Activated naive CD4-positive, alpha-beta T cell treated with Interleukin-2 at 50 U/mL for 16 hours (primary cell): ENCODE data around the gene RIOX2.
"Not testable (repeated sequence)": the region's sequence is repeated elsewhere in the genome, so short reads cannot be mapped to it uniquely, and the experiment has no call there.

Source experiments
- DNase-seq: peaks from one replicate; pipeline ENCODE4 v3.0.0-alpha.2; 2020

RIOX2 gene

DNA sequence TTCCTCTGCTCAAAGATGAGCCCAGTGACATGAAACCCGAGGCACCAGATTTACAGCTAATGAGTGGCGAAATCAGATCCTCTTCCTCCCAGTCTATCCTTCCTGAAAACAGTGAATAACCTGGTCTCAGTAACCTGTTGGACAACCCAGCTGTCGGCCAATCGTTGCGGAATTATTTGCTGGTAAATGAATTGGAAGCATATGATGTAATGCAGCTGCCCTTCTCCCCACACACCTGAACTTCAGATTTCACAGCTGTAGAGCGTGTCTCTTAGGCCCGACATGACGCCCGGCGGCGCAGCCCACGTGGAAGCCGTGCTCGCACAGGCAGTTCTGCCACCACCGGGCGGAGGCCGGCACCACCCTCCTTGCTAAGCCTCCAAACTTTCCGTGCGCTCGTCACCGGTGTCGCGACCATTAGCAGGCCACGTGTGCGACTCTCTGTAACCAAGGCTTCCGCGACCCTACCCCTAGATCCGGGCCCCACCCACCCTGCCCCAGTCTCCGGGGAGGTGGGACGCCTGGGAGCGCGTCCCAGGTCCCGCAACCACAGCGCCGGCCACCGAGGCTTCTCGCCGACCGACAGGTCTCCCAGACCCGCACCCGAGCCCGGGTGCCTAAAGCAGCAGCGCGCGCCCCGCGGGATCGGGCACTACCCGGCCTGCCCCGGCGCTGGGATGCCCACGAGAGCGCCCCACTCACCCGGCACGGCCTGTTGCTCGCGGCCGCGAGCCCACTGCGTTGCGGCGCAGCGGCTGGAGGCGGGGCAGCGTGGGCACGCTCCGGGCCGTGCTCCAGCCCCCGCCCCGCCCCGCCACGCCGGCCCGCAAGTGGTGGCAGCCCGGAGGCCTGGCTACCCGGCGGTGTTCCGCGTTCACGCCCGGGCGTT is at the start of gene RIOX2:
Gene RIOX2, minus strand, starts transcription at position 753 of the 889 bp plus-strand sequence. CDS start 4,838 bp downstream, outside the sequence.
- peak; percentile 82 for DNase-seq

GRCh38 chr3:98020412-98020811 is 48.2 kb upstream of the RIOX2 start:
- no peak for DNase-seq

- no peak for DNase-seq
These were observed 46.1 kb upstream of the RIOX2 start for GRCh38 chr3:98018301-98018700.

- DNase-seq: no peak
These were observed 42.0 kb upstream of the RIOX2 start for GRCh38 chr3:98014268-98014585.

DNA sequence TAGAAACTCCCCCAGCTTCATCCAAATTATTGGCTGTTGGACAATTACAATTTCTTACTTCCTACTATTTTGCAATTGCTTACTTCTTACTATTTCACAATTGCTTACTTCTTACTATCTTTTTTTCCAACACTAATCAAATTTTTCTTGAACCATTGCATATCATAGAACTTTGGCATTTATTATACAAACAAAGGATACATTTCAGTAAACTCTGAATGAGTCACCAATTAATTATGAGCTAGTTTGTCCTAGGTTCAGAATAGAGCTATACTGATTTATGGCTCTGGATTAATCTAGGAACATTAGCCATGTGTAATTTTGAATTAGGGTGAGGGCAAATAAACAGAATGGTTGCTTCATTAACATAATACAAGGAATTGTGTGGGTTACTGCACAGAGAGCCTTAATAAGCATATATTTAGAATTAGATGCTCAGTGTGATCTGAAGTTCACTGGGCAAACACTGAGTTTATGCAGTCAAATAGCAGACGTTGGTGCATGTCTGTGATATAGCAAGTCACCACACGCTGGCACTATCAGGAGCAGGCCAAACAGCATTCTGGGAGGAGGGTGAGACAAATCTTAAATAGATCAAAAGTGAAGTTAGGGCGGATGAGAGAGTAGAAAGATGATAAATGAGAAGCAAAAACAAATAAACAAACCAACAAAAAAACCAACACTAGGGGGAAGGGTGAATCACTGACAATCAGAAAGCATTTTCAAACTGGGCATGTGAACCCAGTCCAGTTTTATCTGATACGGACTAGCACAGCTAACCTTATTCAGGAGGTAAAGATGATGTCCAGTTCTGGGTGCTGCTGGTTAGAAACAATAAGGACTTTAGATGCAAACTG is 41.4 kb upstream of the RIOX2 start:
- no peak for DNase-seq

GRCh38 chr3:98012979-98013378 is 40.7 kb upstream of the RIOX2 start:
- no peak for DNase-seq

DNA sequence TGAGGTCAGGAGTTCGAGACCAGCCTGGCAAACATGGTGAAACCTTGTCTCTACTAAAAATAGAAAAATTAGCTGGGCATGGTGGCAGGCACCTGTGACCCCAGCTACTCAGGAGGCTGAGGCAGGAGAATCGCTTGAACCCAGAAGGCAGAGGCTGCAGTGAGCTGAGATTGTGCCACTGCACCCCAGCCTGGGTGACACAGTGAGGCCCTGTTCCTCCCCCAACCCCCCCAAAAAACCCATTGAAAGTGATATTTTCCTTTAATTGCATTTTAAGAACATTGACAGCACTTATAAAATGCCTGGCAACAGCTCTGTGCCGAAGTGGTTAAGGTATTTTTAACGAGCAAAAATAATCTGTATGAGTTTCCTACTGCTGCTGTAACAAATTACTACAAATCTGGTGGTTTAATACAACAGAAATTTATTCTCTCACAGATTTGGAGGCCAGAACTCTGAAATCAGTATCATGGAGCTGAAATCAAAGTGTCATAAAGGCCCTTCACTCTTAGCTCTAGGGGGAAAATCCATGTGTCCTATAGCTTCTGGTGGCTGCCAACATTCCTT is 38.7 kb upstream of the RIOX2 start:
- DNase-seq: not testable (repeated sequence)

GRCh38 chr3:98010194-98010882 is 38.1 kb upstream of the RIOX2 start:
- DNase-seq: no peak

GRCh38 chr3:98008855-98009254 is 36.6 kb upstream of the RIOX2 start:
- no peak for DNase-seq

- no peak for DNase-seq
These were observed 33.2 kb upstream of the RIOX2 start for GRCh38 chr3:98005438-98005837.

GRCh38 chr3:98004721-98005120 is 32.5 kb upstream of the RIOX2 start:
- no peak for DNase-seq

- DNase-seq: no peak
These were observed 31.2 kb upstream of the RIOX2 start for GRCh38 chr3:98003306-98003969.

GRCh38 chr3:98002717-98003116 is 30.5 kb upstream of the RIOX2 start:
- DNase-seq: no peak

- DNase-seq: no peak
These were observed 27.8 kb upstream of the RIOX2 start for GRCh38 chr3:97999994-98000393.

- no peak for DNase-seq
These were observed 26.9 kb upstream of the RIOX2 start for GRCh38 chr3:97999103-97999502.

- DNase-seq: no peak
These were observed 24.8 kb upstream of the RIOX2 start for GRCh38 chr3:97996988-97997387.

DNA sequence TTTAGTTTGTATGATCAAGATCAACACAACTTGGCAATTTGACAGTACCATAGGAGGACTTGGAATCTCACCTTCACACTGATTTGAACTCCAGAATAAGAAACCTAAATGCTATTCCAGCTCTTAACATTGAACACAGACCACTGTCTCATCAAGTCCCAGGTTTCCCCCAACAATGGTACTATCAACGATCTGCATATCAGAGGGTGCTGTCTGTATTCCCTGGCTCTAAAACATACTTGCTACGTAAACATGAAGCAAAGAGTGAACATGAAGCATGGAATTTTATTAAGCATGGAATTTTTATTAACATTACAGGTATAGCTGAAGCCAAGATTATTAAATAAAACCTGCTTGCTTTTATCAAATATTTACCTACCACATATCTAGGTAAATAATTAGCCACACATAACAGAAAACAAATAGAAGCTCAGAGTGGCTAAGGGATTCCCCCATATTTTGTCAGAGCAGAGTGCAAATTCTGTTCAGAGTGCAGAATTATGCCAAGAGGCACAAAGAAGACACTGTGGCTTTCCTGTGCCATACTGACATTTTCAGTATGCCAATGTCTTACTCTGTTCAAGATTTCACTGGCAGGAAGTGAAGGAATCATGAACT is 22.2 kb upstream of the RIOX2 start:
- DNase-seq: no peak

DNA sequence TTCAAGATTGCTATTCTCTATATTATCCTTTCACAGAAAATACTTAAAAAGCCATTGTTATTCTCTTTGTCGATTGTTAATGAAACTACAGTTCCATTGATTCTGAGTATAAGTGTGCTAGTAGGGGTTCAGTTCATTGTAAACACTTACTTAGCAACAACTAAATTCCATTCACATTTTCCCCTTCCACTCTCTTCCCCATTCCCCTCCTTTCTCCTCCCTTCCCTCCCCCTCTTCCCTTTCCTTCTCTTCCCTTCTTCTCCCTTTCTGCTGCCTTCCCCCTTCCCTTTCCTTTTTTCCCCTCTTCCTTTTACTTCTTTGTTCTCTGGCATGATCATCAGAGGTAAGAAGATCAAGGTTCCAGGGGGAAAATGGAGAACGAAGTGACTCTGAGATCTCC is 21.3 kb upstream of the RIOX2 start:
- DNase-seq: no peak

DNA sequence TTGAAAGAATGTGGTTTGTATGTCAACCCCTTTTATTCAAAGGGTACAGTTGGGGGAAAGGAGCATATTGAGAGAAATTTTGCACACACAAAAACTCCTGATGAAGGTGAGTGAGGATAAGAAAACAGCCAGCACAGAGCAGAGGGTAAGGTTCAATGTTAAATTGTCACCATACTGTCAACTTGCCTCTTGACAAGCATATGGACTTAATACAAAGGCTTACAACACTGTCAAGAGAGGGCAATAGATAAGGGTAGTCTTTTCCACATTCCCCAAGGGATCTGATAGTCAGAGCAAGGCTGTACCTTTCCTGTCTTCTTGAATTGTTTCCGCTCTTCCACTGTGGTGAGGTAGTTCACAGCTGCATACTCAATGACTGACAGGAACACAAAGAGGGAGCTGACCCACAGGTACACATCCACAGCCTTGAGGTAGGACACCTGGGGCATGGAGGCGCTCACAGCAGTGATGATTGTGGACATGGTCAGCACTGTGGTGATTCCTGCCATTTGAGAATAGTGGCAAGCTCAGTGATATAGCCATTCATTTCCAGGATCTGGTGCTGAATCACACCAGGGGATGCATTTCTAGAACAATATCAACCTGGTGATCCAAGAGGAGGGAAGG is 20.4 kb upstream of the RIOX2 start:
- DNase-seq: no peak

- DNase-seq: peak; percentile 4
These were observed 19.1 kb upstream of the RIOX2 start for GRCh38 chr3:97991293-97991682.

- no peak for DNase-seq
These were observed 18.5 kb upstream of the RIOX2 start for GRCh38 chr3:97990624-97991292.
